Gastrocnemius medialis (tissue), 4 donors: Measurements from ENCODE around the gene GINS2.

Experiments
- CTCF ChIP-seq, 5 experiments: fragments of 450-650 bp in 3 of 5; fragments of 200-600 bp in 2 of 5; sonication (generic) in 2 of 5; IDR thresholded peaks in 4 of 5; conservative IDR thresholded peaks in 1 of 5; 1 replicate in 4 of 5; 2 replicates in 1 of 5; pipeline ENCODE4 v1.5.1; 2016 to 2019; ENCODE audit warnings: antibody characterized with exemption in 5 of 5, mild to moderate bottlenecking in 3 of 5, moderate library complexity in 3 of 5
- POLR2A ChIP-seq, 2 donors: fragments of 450-650 bp; IDR thresholded peaks; one replicate each; pipeline ENCODE4 v1.6.1; 2017; ENCODE audit warnings: antibody characterized with exemption in 2 of 2, mild to moderate bottlenecking in 2 of 2, moderate library complexity in 2 of 2

DNA sequence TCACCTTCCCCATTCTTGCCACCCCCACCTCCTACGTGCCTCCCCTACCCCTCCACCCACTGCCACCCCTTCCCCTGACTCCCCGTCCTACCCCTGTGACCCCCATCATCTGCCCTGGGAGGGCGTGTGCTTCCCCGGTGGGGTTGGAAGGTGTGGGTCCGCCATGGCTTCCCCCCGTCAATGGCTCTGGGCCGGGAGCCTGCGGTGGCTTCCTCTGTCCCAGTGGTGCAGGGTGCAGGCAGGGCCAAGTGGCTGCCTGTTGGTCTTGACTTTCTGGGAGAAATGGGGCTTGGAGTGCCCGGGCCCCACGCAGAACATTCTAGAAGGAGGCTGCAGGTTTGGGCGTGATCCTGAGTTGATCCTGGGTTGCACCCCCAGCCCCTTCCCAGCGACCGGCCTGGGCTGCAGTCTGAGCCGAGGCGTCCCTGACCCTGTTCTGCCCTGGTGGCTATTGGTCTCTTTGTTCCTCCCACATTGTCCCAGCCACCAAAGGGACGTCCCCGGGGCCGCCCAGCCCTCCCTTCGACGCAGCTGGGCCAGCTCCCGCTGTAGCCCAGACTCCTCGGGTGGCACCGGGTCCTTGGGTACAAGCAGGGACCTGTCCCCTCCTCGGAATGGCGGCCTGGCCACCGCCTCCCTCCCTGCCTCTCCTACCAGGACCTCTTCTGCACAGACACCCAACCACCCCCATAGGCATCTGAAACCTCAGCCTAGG is 49.9 kb downstream of the GINS2 start:
- TF ChIP-seq CTCF (IDR thresholded peaks at IDR 0.05 in 4 of 5, conservative IDR thresholded peaks at IDR 0.05 in 1 of 5) (no peak), POLR2A (IDR thresholded peaks at IDR 0.05) (no peak)
